ENCODE data around the gene ESF1.

GRCh38 chr20:13791540-13792459 is 7.1 kb upstream of the ESF1 start:
- TF ChIP-seq POLR2A (IDR thresholded peaks at IDR 0.05) (no peak), CTCF (IDR thresholded peaks at IDR 0.05) (no peak)
